ENCODE measurements around the gene EIPR1.
"Not testable (repeated sequence)": the region's sequence is repeated elsewhere in the genome, so short reads cannot be mapped to it uniquely, and the experiment has no call there.

The EIPR1 gene

GRCh38 chr2:3365219-3365618, 12.4 kb downstream of the EIPR1 start:
- no peak for TF ChIP-seq CTCF (IDR thresholded peaks at IDR 0.05; ENCODE audit: low read depth, low read length)
- Histone ChIP-seq H3K4me3 (ENCODE audit: low read depth, low read length) (no peak overlapping the region), H3K27me3 (ENCODE audit: insufficient read depth, low read depth, severe bottlenecking) (no peaks in the 10 kb centered on the region), H3K27ac (peak overlapping the region; percentile 72), H3K9me3 (ENCODE audit: severe bottlenecking) (no peaks in the 10 kb centered on the region), H3K36me3 (peaks cover 2% of the 10 kb centered on the region; the same call in 1 of the 2 replicates)
- DNase-seq = no peak

- Histone ChIP-seq H3K27ac (no peak overlapping the region), H3K36me3 (0 out of 2 replicates have a peak, but pooled peaks cover 2% of the 10 kb centered on the region)
These were observed 15.9 kb downstream of the EIPR1 start for GRCh38 chr2:3361518-3362389.

GRCh38 chr2:3357926-3358325, 19.7 kb downstream of the EIPR1 start:
- no peak for TF ChIP-seq CTCF (IDR thresholded peaks at IDR 0.05; ENCODE audit: low read depth, low read length)
- Histone ChIP-seq H3K4me3 (ENCODE audit: low read depth, low read length) (no peak overlapping the region), H3K27me3 (ENCODE audit: insufficient read depth, low read depth, severe bottlenecking) (no peaks in the 10 kb centered on the region), H3K36me3 (peaks cover 14% of the 10 kb centered on the region), H3K9me3 (ENCODE audit: severe bottlenecking) (no peaks in the 10 kb centered on the region), H3K27ac (no peak overlapping the region)
- DNase-seq = no peak

More at GRCh38 chr2:3361518-3362389, 15.9 kb downstream of the EIPR1 start:
- no peak for DNase-seq
- Histone ChIP-seq H3K27me3 (ENCODE audit: insufficient read depth, low read depth, severe bottlenecking) (no peaks in the 10 kb centered on the region), H3K9me3 (ENCODE audit: severe bottlenecking) (no peaks in the 10 kb centered on the region), H3K4me3 (ENCODE audit: low read depth, low read length) (no peak overlapping the region)
- TF ChIP-seq CTCF (IDR thresholded peaks at IDR 0.05; ENCODE audit: low read depth, low read length) = no peak

- H3K27me3 ChIP-seq (ENCODE audit: insufficient read depth, low read depth, severe bottlenecking); H3K4me3 ChIP-seq (ENCODE audit: low read depth, low read length); H3K9me3 ChIP-seq (ENCODE audit: severe bottlenecking); H3K27ac ChIP-seq; DNase-seq: not testable (repeated sequence)
- peaks cover 19% of the 10 kb centered on the region for H3K36me3 ChIP-seq
These were observed 20.2 kb downstream of the EIPR1 start for GRCh38 chr2:3357446-3357845.

- Histone ChIP-seq H3K4me3 (ENCODE audit: low read depth, low read length) (no peak overlapping the region), H3K36me3 (peaks cover 19% of the 10 kb centered on the region), H3K27me3 (ENCODE audit: insufficient read depth, low read depth, severe bottlenecking) (no peaks in the 10 kb centered on the region), H3K27ac (peak overlapping the region; percentile 33), H3K9me3 (ENCODE audit: severe bottlenecking) (no peaks in the 10 kb centered on the region)
- TF ChIP-seq CTCF (IDR thresholded peaks at IDR 0.05; ENCODE audit: low read depth, low read length) = no peak
- no peak for DNase-seq
These were observed 20.8 kb downstream of the EIPR1 start for GRCh38 chr2:3356799-3357198.

GRCh38 chr2:3355951-3356569, 21.6 kb downstream of the EIPR1 start:
- H3K36me3 ChIP-seq = peaks cover 19% of the 10 kb centered on the region

More at GRCh38 chr2:3355951-3356569, 21.6 kb downstream of the EIPR1 start:
- DNase-seq = peak; percentile 56
- H3K4me3 ChIP-seq (ENCODE audit: low read depth, low read length) = no peak overlapping the region
- no peaks in the 10 kb centered on the region for H3K27me3 ChIP-seq (ENCODE audit: insufficient read depth, low read depth, severe bottlenecking)
- no peak for TF ChIP-seq CTCF (IDR thresholded peaks at IDR 0.05; ENCODE audit: low read depth, low read length)
- H3K9me3 ChIP-seq (ENCODE audit: severe bottlenecking) = no peaks in the 10 kb centered on the region
- H3K27ac ChIP-seq = peak overlapping the region; percentile 33

Data from WERI-Rb-1 (cell line).